ENCODE results near the gene COBLL1.

The COBLL1 gene, protein sequence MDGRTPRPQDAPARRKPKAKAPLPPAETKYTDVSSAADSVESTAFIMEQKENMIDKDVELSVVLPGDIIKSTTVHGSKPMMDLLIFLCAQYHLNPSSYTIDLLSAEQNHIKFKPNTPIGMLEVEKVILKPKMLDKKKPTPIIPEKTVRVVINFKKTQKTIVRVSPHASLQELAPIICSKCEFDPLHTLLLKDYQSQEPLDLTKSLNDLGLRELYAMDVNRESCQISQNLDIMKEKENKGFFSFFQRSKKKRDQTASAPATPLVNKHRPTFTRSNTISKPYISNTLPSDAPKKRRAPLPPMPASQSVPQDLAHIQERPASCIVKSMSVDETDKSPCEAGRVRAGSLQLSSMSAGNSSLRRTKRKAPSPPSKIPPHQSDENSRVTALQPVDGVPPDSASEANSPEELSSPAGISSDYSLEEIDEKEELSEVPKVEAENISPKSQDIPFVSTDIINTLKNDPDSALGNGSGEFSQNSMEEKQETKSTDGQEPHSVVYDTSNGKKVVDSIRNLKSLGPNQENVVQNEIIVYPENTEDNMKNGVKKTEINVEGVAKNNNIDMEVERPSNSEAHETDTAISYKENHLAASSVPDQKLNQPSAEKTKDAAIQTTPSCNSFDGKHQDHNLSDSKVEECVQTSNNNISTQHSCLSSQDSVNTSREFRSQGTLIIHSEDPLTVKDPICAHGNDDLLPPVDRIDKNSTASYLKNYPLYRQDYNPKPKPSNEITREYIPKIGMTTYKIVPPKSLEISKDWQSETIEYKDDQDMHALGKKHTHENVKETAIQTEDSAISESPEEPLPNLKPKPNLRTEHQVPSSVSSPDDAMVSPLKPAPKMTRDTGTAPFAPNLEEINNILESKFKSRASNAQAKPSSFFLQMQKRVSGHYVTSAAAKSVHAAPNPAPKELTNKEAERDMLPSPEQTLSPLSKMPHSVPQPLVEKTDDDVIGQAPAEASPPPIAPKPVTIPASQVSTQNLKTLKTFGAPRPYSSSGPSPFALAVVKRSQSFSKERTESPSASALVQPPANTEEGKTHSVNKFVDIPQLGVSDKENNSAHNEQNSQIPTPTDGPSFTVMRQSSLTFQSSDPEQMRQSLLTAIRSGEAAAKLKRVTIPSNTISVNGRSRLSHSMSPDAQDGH

GRCh38 chr2:164841719-164842623, at the start of gene COBLL1:
Gene COBLL1 (minus strand): TSS chr2:164841823. CDS start chr2:164841196, 627 bp downstream.
- H3K36me3 Mint-ChIP-seq: no peaks in the 10 kb centered on the region
- no peak within 1 kb of the TSS for H3K27ac Mint-ChIP-seq
- H3K27me3 Mint-ChIP-seq: peaks cover 23% of the 10 kb centered on the region
- peak within 1 kb of the TSS; percentile 68 for H3K4me3 Mint-ChIP-seq
- peaks cover 7% of the 10 kb centered on the region for H3K4me1 Mint-ChIP-seq
- H3K9me3 Mint-ChIP-seq: no peaks in the 10 kb centered on the region

- no peak overlapping the region for H3K27ac Mint-ChIP-seq
- no peaks in the 10 kb centered on the region for H3K27me3 Mint-ChIP-seq
- no peaks in the 10 kb centered on the region for H3K36me3 Mint-ChIP-seq
- no peak overlapping the region for H3K4me3 Mint-ChIP-seq
- no peaks in the 10 kb centered on the region for H3K4me1 Mint-ChIP-seq
- H3K9me3 Mint-ChIP-seq: peaks cover 4% of the 10 kb centered on the region
Observed at GRCh38 chr2:164890544-164890943, 48.9 kb upstream of the COBLL1 start.

DNA sequence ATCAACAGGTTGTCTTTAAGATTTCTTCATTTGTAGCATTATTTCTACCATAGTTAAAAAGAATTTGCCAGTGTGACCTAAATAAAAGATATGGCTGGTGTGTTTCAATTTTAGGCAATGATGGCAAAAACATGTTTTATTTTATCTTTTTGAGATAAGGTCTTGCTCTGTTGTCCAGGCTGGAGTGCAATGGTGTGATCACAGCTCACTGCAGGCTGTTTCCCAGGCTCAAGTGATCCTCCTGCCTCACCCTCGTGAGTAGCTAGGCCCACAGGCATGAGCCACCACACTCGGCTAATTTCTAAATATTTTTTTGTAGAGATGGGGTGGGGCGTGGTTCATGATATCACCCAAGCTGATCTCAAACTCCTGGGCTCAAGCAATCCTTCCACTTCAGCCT, 47.0 kb upstream of the COBLL1 start:
- Mint-ChIP-seq H3K4me1 (no peaks in the 10 kb centered on the region), H3K27me3 (no peaks in the 10 kb centered on the region), H3K9me3 (peaks cover 4% of the 10 kb centered on the region), H3K36me3 (no peaks in the 10 kb centered on the region), H3K4me3 (no peak overlapping the region), H3K27ac (no peak overlapping the region)

DNA sequence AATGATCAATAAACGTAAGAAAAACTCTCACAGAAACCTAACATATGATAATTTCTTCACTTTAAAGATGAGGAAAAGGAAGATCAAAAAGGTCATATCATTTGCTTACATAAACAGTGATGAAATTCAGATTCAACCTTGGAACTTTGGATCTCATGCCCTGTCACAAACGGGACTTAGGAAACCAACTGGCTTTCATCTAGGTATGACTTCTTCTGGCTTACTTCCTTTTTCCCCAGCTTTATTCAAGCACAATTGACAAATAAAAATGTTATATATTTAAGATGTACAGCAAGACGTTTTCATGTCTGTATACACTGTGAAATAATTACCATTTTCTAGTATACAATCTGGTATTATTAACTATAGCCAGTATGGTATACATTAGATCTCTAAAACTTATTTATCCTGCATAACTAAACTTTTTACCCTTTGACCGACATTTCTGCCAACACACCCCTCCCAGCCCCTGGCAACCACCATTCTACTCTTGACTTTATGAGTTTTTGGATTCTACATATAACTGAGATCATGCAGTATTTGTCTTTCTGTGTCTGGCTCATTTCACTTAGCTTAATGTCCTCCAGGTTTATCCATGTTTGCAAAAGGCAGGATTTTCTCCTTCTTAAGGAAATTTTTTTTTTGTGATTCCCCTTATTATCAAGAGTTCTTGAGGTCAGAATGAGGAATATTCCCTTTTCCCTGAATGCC, 46.0 kb upstream of the COBLL1 start:
- no peaks in the 10 kb centered on the region for H3K36me3 Mint-ChIP-seq
- no peaks in the 10 kb centered on the region for H3K27me3 Mint-ChIP-seq
- H3K4me3 Mint-ChIP-seq: no peak overlapping the region
- H3K4me1 Mint-ChIP-seq: no peaks in the 10 kb centered on the region
- no peak overlapping the region for H3K27ac Mint-ChIP-seq
- H3K9me3 Mint-ChIP-seq: no peaks in the 10 kb centered on the region

DNA sequence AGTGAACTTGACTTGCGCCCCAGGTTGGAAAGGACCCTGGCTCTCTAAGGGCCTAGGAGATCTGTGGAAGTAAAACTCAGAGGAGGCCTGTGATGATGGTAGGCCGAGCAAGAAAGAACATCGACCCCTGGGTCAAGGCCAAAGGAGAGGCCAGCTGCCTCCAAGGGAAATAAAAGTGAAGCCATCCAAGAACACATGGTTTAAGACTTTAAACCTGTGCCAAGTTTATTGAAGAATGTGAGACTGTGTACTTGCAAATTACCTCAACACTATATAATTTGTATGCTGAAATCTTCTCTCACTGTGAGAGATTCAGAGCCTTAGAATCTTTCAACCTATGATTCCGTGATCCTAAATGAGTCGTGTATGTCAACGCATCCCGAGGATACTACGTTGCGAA, 40.7 kb upstream of the COBLL1 start:
- no peak overlapping the region for H3K4me3 Mint-ChIP-seq
- H3K4me1 Mint-ChIP-seq: no peaks in the 10 kb centered on the region
- H3K9me3 Mint-ChIP-seq: no peaks in the 10 kb centered on the region
- no peaks in the 10 kb centered on the region for H3K36me3 Mint-ChIP-seq
- no peaks in the 10 kb centered on the region for H3K27me3 Mint-ChIP-seq
- no peak overlapping the region for H3K27ac Mint-ChIP-seq

DNA sequence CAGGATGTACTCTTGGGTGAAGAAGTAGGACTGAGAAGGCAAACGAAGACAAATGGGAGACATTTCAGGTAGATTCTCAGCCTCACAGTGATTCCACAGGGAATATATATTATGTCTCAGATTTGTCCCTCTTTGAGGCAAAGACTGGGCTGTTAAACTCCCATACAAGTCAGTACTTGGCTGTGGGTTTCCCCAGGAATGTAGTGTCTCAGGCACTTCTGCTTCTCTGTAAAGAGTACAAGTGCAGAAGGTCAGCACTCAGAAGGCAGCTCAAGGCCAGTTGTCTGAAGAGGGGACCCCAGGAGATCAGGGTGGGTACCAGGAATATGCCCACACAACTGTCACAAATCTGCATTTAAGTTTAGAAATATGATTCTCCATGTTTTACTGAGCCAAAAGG, 39.9 kb upstream of the COBLL1 start:
- Mint-ChIP-seq H3K36me3 (no peaks in the 10 kb centered on the region), H3K4me1 (no peaks in the 10 kb centered on the region), H3K27ac (no peak overlapping the region), H3K27me3 (no peaks in the 10 kb centered on the region), H3K4me3 (no peak overlapping the region), H3K9me3 (no peaks in the 10 kb centered on the region)

DNA sequence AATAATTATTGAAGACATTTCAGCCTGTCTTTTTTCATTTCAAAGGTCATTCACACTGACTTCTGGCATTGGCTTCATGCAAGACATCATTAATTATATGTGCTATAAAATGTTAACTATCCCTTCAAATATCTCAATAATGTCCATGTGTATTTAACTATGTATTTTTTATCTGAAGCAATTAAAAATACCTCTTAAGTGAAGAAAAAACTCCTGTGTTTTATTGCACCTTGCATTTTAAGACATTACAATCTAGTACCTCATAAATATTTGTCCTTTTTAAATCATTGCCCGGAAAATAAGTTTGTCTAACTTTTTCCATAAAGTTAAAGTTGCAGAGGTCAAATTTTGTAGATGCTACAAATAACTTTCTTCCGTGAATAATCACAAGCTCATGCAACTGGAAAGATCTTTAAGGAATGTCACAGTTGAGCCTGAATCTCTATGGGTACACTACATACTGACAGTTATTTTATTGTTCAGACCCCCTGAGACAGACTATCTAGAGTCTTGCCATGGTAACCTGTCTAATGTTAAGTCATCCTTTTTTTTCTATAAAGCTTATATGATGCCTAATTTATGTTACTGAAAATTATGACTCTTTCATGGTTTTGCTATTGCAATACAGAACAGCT, 38.4 kb upstream of the COBLL1 start:
- H3K9me3 Mint-ChIP-seq: no peaks in the 10 kb centered on the region
- H3K27ac Mint-ChIP-seq: no peak overlapping the region
- no peaks in the 10 kb centered on the region for H3K27me3 Mint-ChIP-seq
- no peak overlapping the region for H3K4me3 Mint-ChIP-seq
- no peaks in the 10 kb centered on the region for H3K36me3 Mint-ChIP-seq
- no peaks in the 10 kb centered on the region for H3K4me1 Mint-ChIP-seq

GRCh38 chr2:164877927-164878326, 36.3 kb upstream of the COBLL1 start:
- Mint-ChIP-seq H3K27me3 (no peaks in the 10 kb centered on the region), H3K4me3 (no peak overlapping the region), H3K9me3 (no peaks in the 10 kb centered on the region), H3K27ac (no peak overlapping the region), H3K4me1 (no peaks in the 10 kb centered on the region), H3K36me3 (no peaks in the 10 kb centered on the region)

DNA sequence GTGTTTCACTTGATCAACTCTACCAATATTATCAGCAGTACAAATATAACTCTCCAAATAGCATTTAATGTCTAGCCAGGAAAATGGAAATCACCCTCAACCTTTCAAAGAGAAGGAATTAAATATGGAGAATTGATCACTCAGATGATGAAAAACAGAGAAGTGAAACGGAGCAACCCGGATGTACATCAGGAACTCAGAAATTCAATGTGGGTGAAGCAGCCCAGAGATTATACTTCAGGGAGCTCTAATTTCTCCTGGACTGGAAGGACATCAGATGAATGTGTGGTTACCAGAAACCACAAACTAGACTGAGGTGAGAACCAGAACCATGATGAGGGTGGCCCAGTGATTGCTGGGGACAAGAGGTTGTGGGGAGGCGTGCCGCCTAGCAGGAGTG, 35.5 kb upstream of the COBLL1 start:
- no peaks in the 10 kb centered on the region for H3K4me1 Mint-ChIP-seq
- H3K27me3 Mint-ChIP-seq: no peaks in the 10 kb centered on the region
- H3K4me3 Mint-ChIP-seq: no peak overlapping the region
- H3K36me3 Mint-ChIP-seq: no peaks in the 10 kb centered on the region
- no peaks in the 10 kb centered on the region for H3K9me3 Mint-ChIP-seq
- no peak overlapping the region for H3K27ac Mint-ChIP-seq

DNA sequence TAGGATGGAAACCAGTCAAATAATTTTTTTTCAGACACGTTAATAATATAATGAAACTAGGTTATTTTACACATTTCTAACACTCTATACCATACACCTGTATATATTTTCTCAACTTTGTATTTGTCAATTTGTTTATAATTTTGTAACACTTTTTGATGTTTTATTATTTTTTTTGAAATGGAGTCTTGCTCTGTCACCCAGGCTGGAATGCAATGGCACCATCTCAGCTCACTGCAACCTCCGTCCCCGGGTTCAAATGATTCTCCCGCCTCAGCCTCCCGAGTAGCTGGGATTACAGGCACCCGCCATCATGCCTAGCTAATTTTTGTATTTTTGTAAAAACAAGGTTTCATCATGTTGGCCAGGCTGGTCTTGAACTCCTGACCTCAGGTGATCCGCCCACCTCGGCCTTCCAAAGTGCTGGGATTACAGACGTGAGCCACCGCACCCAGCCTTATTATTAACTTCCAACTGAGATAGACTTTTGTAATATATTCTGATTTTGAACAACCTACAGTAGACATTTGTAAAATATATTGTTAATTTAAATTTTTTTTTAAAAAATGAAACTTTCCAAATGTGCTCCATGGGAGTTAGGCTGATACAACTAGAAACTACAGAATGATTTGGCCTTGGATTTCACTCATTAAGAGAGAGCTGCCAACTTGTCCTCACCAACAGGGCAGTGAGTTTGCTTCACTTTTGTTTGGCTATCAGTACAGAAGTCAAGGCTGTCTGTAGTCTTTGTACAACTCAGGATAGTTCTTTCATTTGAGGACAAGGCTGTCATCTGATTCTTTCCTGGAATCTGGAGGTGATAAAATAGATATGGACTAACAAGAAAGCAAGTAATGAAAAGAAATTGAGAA, 33.9 kb upstream of the COBLL1 start:
- H3K4me3 Mint-ChIP-seq: no peak overlapping the region
- no peaks in the 10 kb centered on the region for H3K9me3 Mint-ChIP-seq
- H3K27ac Mint-ChIP-seq: no peak overlapping the region
- H3K4me1 Mint-ChIP-seq: no peaks in the 10 kb centered on the region
- no peaks in the 10 kb centered on the region for H3K27me3 Mint-ChIP-seq
- no peaks in the 10 kb centered on the region for H3K36me3 Mint-ChIP-seq

- Mint-ChIP-seq H3K36me3 (no peaks in the 10 kb centered on the region), H3K9me3 (no peaks in the 10 kb centered on the region), H3K4me3 (no peak overlapping the region), H3K27ac (no peak overlapping the region), H3K27me3 (no peaks in the 10 kb centered on the region), H3K4me1 (no peaks in the 10 kb centered on the region)
Observed at GRCh38 chr2:164873210-164873908, 31.7 kb upstream of the COBLL1 start.

- no peak overlapping the region for H3K27ac Mint-ChIP-seq
Observed at GRCh38 chr2:164871404-164871803, 29.8 kb upstream of the COBLL1 start.

DNA sequence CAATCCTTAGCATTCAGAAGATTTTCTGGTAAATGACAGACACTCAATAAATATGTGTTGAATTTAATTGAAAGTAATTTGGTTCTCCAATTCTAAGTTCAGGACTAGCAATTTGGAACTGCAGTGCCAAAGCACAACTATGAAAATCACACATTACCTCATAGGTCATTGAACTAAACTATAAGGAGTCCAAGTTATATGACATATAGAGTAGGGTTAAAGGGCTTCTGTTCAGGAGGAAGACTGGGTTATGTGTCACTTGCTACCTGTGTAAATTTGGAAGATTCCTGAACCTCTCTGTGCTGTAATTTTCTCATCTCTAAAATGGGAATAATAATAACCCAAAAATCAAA, 27.8 kb upstream of the COBLL1 start:
- Mint-ChIP-seq H3K27me3 (no peaks in the 10 kb centered on the region), H3K27ac (no peak overlapping the region), H3K4me1 (no peaks in the 10 kb centered on the region), H3K9me3 (peaks cover 4% of the 10 kb centered on the region), H3K4me3 (no peak overlapping the region), H3K36me3 (no peaks in the 10 kb centered on the region)

More at GRCh38 chr2:164871404-164871803, 29.8 kb upstream of the COBLL1 start:
- Mint-ChIP-seq H3K4me1 (no peaks in the 10 kb centered on the region), H3K36me3 (no peaks in the 10 kb centered on the region), H3K9me3 (peaks cover 4% of the 10 kb centered on the region), H3K27me3 (no peaks in the 10 kb centered on the region), H3K4me3 (no peak overlapping the region)
